Measurements from ENCODE around the gene CFAP77.

CFAP77 gene

DNA sequence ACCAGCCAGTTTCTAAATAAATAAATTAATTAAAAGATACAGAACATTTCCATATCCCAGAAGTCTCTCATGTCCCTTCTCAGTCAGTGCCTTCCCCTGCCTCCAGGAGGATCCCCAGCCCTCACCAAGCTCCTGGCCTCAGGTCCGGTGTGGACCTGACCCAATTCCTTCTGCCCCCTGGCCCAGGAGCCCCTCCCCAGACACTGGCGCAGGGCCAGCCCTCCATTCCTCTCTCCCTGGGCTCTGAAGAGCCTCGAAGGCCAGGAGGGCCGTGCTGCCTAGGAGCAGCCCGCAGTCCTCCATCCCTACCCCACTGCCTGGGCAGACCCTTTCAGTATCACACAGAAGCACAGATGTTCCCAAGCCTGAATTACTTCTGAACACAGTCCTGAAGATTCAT is 110.6 kb downstream of the CFAP77 start:
- DNase-seq = no peak

DNA sequence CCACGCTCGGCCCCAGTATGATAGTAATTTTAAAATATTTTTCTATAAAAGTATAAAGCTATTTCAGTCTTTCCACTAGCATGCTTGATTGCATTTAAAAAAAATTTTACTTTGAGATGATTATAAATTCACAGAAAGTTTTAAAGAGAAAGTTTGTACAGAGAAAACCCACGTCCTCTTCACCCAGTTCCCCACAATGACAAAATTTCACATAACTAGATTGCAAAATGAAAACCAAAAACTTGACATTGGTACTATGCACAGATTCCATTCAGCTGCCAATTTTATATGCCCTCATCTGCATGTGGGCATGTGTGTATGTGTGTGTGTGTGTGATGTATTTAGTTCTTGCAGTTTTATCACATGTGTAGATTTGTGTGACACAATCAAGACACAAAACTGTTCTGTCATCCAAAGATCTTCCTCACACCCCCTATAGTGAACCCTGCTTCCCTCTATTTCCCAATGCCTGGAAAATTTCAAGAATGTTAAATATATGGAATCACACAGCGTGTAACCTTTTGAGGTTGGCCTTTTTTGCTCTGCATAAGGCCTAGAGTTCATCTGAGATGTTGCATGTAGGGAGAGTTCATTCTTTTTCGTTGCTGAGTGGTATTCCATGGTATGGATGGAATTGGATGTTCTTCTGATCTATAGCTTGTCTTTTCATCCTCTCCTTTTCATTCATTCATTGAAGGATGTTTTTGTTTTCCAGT is 115.5 kb downstream of the CFAP77 start:
- DNase-seq = no peak

DNA sequence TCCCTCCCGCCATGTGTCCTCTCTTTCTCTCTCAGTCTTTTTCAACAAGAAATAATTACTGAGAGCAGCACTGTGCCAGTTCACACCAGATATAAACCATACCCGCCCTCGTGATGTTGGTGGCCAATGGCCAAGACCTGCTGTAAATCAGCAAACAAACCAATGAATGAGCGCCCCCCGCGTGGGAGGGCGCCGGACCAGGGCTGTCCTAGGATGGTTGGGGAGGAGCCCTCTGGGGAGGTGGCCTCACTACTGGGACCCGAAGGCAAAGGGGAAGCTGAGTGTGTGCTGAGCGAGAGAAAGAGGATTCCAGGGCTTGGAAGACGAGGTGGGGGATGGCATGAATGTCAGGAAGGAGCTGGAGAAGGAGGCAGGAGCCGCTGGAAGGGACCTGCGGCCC is 121.2 kb downstream of the CFAP77 start:
- no peak for DNase-seq

DNA sequence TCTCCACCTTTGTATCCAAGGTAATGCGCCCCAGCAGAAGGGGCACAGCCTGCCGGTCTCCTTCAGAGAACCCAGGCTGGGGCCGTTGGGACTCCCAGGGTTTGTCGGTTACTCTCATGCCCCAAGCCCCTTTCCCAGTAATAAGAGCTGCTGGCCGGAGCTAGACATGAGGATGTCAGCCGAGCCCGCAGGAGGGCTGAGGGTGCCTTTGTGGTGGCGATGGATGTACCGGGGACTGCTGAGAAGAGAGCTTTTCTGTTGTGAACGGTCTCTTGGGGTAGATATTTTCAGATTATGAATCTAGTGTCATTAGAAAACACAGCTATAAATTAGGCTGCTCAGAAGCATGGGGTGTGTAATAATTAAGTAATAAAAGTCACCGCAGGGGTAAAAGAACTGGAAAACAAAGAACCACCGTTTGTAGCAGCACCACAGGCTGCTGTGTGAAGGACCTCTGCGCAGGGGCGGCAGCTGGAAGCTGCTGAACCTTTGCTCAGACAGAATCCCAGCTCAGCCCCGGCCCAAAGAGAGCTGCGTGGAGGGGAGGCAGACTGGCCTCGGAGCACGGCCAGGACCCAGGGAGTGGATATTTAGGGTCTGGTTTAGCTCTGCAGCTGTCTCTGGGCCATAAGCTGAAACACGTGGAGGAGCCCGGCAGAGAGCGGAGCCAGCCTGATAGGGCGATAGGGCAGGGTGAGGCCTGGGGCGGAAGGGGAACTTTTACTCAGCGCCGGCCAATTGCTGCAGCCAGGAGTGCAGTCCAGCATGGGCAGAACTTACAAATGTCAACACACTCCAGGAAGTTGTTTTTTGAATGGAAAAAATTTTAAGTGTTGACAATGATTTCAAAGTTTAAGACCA is 121.9 kb downstream of the CFAP77 start:
- no peak for DNase-seq

DNA sequence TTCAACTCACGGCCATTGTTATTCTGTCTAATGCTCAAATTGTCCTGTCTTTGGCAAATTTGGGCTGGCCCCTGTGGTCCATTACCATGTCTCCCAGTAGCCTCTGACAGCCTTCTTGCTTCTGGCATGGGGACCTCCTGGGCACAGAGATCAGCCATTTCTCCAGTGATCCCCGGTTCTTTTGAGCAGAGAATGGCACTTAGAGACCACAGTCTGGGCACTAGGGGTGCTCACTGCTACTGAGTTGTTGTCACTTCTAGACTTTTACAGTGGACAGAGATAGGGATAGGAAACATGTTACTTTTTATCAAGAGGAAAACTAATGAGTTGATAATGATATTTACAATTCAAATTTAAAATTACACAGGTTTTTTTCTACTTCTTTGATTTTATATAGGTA is 124.8 kb downstream of the CFAP77 start:
- no peak for DNase-seq

DNA sequence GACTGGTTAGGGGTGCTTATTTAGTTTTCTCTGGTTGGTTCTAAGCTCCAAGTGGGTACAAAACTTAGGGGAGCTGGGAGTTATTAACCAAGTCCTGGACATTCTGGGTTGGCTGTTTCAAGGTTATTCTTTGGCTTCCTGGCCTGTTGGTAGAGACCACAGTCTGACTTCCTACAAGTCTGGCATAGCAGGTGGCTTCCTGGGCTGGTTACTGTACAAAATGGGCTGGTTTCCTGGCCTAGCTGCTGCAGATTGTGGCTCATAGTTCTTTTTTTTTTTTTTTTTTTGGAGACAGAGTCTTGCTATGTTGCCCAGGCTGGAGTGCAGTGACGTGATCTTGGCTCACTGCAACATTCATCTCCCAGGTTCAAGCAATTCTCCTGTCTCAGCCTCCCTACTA is 126.1 kb downstream of the CFAP77 start:
- DNase-seq = no peak

DNA sequence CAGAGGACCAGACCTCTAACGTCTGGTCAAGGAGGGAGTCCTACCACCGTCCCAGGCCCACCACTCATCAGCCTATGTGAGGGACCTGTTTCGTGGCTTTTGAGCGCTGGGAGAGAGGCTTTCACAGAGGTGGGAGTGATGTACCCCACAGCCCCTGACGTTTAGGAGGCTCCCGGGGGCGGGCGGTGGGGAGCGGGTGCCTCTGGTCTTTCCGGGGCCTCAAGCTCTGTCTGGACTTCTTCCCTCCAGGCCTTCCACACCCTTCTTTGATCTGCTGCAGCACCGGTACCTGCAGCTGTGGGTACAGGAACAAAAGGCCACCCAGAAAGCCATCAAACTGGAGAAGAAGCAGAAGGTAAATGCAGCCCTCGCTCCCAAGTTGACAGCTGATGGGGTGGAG is 127.3 kb downstream of the CFAP77 start:
- no peak for DNase-seq

DNA sequence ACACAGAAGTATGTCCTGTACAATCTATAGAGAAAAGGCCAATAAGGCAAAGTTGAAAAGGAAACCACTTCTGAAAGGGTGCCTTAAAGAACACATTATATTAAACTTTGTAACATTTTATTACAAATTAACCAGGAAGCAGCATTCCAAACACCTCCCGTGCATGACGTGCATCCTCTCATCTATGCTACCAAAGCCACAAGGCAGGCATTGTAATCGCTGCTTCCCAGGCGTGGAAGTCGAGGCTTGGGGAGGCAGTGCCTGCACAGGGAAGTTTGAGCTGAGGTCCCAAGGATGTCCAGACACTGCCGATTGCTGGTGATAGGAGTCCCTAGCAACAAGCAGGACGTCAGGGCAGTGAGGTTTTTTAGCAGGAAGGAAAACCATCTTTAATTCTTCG is 128.1 kb downstream of the CFAP77 start:
- no peak for DNase-seq

DNA sequence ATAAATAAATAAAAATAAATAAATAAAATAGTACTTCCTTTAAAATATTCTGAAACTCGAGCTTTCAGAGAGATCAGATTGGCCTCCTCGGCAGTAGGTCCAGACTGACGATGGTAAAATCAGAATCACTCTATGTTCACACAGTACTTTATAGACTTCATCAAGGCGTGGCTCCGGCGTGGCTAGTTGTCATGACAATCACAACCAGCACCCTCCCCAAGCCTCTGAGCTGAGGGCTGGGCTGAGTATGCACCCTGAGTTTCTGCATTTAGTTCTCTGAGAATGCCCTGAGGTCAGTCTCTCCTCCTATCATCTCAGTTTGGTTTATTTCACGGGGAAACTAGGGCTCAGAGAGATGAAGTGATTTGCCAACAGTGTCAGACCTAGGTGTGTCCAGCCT is 129.1 kb downstream of the CFAP77 start:
- DNase-seq = no peak

DNA sequence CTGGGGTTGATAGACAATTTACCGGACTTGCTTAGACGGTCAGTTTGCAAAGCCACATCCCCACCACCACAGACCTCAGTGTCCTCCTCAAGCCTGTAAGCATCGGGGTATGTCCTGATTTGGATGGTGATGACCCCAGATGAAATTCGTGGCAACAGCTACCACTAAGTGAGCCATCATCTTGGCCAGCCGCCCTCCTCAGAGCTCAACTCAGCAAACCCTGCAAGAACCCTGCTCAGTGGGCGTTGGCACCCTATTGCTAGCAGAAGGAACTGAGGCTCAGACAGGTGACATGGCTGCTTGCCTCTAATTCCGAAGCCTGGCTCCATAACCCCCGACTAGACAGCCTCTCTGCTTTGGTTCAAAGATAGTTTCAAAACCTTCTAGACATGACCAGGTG is 131.0 kb downstream of the CFAP77 start:
- DNase-seq = no peak

DNA sequence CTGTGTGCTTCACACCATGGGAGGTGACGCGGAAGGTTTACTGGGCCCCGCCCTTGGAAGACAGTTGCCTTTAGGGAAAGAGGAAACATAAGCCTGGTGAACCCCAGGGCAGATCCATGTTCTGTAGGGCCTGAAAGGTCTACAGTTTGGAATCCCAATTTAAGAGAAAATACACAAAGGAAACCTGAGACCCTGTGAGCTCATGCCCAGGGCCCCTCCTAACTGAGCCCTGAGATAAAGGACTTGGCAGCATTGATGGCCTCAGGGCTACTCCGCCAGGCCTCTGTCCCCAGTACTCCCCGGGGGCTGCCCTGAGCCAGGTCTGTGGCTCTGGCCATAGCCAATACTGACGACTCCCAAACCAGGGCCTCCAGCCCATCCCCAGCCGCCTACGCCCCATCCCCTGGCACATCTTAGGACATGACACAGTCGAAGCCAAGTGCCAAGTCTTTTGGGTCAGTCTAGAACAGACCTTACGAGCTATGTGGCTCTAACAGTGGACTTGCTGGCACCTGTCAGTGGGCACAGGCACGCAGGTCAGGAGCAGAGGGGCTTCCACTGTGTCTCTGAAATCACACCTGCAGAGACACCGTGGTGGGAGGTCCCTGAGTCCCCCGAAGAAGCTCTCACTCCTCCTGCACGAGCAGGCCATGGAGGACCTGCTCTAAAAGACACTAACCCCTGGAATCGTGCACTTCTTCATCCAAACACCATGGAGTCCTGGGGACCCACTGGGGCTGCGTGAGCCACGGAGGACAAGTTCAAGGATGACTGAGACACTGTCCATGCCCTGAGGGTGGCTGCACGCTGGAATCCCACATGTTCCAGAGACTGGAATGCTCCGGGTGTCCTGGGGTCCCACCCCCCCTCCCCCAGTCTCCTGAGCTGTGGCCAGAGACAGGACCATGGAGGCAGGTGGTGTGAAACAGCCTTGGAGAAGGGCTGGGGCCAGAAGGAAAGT is 132.1 kb downstream of the CFAP77 start:
- DNase-seq = no peak

DNA sequence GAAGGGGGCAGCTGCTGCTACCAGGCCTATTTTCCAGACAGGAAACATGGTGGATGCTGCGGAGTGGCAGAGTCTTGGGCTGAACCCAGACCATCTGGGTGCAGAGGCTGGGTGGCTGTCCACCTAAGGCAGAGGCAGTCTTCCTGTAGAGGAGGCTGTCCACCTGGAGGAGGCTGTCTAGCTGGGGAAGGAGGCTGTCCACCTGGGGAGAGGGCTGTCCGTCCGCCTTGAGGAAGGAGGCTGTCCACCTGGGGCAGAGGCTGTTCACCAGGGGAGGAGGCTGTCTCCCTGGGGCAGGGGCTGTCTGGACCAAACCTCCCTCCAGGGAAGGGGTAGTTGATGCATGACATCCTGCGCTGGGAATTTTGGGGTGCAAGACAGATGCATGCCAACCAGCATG is 133.2 kb downstream of the CFAP77 start:
- no peak for DNase-seq

DNA sequence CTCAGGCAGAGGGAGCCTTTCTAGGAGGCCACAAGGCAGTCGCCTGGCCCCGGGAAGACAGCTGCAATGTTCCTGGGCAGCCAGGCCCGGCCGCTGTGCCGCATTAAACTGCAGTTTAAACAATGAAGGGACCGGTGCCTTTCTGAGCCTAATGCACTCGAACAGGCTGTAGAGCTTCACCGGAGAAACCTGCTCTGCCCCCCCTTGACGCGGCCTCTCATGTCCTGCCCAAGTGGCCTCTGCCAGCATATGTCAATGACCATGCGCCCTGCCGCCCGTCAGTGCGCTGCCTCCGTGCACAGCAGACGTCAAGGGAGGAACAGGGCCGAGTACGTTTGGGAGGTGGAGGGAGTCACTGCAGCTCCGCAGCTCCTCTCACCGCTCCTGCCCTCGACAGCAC is 133.9 kb downstream of the CFAP77 start:
- DNase-seq = no peak

DNA sequence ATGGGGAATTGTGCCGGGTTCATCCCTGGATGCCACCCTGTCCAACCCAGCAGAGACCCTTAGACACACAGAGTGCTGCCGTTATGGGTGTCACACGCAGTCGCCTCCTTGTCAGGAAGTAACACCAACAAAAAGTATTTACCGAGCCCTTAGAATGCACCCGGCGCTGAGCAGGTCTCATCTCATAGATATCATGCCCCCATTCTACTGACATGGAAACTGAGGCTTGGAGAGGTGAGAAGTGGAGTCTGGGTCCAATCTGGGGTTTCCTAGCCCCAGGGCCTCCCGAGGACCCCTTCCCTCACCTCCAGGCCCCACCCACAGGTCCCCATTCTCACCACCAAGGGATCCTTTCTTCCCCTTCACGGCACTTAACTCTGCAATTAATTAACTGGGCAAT is 135.6 kb downstream of the CFAP77 start:
- DNase-seq = no peak

DNA sequence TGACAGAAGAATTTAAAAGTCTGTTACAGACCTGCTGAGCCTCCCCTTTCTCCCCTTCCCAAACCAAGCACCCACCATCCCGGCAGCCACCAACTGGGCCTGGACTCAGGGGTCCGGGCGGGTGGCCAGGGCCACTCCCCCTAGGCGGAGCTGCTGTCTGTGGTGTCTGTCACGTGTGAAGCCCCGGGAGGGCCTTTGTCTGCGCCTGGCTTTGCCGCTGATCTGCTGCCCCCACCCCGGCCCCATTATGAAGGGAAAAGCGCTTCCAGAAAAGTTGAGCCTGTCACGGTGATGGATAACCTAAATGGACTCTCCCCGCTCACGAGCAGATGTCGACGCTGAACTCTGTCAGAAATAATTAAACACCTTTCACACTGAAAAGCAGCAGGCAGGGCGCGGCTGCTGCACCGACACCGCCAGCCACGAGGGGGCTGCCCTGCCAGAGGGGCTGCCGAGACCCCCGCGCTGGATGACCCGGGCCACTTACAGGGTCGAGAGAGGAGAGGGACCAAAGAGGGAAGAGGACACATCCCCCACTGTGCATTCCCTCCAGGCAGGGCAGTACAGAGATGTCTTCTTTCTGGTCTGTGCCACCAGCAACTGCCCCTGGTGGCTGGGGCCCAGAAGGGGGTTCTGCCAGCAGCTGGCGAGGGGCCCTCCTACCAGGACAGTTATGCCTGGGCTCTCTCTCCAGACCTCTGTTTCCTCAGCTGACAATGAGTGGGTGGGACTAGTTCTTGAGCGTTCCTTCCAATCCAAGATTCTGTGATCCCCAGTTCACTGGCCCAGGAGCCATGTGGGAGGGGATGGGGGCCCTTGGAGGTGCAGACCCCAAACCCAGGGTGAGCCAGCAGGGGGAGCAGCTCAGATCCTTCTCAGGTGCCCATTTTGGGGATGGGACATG is 136.4 kb downstream of the CFAP77 start:
- no peak for DNase-seq

DNA sequence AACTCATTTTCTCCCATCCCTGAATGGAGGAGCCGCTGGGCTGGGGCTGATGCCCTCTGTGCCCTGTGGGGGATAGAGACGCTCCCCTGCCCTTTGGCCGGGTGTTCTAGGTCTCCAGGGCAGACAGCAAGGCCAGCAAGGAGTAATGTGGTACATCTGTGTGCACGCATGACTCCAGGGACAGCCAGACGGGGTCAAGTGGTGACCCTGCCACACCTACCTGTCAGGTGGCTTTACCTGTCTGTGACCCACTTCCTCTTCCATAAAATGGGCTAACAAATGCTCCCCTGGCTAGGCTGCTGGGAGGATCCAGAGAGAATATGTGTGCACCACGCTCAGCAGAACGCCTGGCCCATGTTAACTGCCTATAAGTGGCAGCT is 137.0 kb downstream of the CFAP77 start:
- DNase-seq = no peak

DNA sequence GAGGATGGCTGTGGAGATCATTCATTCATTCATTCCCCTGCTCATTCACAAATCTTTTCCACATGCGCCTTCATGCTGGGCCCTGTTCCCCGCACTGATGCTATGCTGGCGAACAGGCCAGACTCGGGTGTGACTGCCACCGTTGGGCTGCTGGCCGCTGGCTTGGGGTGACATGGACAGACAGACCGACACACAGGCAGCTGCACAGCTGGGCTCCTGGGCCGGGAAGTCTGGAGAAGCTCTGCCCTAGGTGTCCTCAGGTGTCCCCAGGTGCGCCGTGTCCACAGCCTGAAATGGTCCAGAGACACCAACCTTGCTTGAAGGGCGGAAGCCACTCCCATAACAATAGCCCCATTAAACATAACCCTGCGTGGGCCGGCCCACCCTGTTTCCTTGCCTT is 137.4 kb downstream of the CFAP77 start:
- no peak for DNase-seq

DNA sequence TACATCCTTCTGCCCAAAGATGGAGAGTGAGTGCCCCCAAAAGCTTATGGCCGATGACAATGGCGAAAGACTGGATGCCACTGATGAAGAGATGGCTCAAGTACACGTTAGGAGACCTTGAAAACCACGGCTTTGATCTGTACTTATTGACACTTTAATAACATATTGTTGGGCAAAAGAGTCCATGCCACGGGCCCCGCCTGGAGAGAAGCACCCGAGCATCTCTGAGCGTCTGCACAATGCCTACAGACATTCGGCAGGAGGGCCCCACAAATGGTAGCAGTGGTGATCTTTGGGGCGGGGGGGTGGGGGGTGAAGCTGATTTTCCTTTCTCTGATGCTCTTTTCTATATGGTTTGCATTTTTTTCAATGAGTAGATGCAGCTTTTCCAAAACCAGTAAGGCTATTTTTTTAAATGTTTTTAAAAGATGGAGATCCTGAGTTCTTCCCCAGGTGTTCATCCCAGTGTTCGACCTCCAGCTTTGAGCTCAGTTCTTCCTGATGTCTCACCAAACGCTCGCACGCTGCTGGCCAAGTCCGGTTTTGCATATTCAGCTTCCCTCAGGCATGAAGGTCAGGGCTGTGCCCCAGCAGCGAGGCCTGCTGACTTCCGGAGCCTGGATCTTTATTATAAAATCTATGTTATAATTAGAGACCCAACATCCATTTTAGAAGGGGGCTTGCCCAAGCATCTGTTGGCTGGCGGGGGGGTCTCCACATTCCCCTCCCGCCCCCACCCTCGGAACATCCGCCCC is 138.1 kb downstream of the CFAP77 start:
- no peak for DNase-seq

DNA sequence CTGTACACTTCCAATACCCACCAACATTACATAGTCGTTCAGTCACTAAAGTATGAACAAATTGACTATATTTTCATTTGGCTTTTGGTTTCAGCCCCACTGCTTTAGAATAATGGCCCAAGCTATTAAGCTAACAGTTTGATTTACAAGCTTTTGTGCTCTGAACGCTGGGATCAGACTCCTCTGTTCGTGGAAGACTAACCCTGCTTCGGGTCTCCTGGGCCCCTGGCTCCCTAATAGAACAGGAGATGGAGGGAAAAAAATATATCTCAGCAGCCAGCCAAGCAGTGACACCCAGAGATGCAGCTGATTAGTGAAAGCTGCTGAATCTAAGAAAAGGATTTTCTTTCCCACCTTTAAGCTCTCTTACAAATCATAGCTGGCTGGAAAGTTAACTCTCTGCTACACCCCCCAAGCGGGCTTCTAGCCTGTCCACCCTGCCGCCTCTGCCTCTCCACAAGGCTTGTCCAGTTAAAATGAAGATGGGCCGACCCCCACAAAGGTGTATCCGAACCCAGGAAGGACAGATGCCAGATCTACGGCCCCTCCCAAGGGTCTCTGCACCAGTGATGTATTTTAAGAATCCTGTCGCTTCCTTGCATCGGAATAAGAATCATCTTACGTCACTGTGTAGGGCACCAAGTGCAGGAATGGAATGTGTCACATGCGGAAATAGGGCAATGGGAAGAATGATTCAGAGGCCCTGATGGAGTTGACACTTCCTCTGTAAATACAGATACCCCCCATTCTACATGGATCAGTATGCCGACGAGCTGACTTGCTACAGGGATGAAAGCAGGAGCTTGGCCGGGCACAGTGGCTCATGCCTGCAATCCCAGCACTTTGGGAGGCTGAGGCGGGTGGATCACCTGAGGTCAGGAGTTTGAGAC is 139.0 kb downstream of the CFAP77 start:
- DNase-seq = no peak

DNA sequence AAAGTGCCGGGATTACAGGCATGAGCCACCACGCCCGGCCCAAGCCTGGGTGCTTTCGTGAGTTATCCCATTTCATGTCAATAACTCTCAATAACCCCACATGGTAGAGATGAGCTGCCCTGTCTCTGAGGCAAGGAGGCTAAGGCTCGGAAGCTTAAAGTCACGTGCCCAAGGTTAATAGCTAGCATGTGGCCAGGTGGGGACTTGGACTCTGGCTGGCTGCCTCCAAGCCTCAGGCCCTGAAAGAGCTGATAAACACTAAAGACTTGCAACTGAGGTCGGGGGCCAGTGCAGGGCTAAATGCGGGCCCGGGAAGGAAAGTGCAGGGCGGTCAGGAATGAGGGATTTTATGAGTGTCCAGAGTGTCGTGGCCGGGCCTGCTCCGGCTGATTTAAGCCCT is 141.5 kb downstream of the CFAP77 start:
- DNase-seq = no peak

All from inflammatory macrophage (primary cell).